ENCODE measurements around the gene CAPZA2. TPM values are rescaled to one million over a fixed set of nuclear protein-coding genes. Genes with fewer than 3 reads are reported as not detected.
A peak's percentile ranks its signal among the peaks of the same experiment; 100 is the strongest.

The CAPZA2 gene
- total and polyA plus RNA-seq, 11 donors, result 37.4 to 483 (median 324) TPM

DNA sequence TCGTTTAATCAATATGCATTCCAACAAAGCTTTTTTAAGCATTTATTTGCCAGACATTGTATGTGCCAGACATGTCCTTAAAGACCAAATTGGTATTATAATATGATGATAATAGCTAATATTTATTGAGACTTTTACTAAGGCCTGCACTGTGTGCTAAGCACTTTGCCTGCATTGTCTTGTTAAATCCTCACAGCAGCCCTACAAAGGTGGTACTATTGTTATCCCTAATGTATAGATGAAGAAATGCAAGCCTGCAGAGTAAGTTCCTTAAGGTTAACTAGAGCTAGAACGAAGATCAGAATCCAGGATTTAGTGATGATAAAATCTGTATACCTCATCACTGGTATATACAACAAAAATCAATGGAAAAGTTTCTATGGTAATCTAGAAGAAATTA lies 5.3 kb upstream of the CAPZA2 start:
- WGBS, 4 donors, result 79 to 89% (median 85%) methylated on average over 2 of the region's 2 CpGs
- Histone ChIP-seq H3K9me3 (no peaks in the 10 kb centered on the region), H3K36me3 (no peaks in the 10 kb centered on the region), H3K4me1 (peaks cover 0 to 7% (median 3%) of the 10 kb centered on the region in 12 donors), H3K4me3 (no peak overlapping the region), H3K27me3 (no peaks in the 10 kb centered on the region), H3K27ac (no peak overlapping the region)
- TF ChIP-seq POLR2A (IDR thresholded peaks at IDR 0.05), result no peak
- TF ChIP-seq, protein P1, sequence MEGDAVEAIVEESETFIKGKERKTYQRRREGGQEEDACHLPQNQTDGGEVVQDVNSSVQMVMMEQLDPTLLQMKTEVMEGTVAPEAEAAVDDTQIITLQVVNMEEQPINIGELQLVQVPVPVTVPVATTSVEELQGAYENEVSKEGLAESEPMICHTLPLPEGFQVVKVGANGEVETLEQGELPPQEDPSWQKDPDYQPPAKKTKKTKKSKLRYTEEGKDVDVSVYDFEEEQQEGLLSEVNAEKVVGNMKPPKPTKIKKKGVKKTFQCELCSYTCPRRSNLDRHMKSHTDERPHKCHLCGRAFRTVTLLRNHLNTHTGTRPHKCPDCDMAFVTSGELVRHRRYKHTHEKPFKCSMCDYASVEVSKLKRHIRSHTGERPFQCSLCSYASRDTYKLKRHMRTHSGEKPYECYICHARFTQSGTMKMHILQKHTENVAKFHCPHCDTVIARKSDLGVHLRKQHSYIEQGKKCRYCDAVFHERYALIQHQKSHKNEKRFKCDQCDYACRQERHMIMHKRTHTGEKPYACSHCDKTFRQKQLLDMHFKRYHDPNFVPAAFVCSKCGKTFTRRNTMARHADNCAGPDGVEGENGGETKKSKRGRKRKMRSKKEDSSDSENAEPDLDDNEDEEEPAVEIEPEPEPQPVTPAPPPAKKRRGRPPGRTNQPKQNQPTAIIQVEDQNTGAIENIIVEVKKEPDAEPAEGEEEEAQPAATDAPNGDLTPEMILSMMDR (IDR thresholded peaks at IDR 0.05), result no peak
- DNase-seq (no peak), ATAC-seq (no peak)
- intact Hi-C loops (cut with DNase I), result no loop called here

DNA sequence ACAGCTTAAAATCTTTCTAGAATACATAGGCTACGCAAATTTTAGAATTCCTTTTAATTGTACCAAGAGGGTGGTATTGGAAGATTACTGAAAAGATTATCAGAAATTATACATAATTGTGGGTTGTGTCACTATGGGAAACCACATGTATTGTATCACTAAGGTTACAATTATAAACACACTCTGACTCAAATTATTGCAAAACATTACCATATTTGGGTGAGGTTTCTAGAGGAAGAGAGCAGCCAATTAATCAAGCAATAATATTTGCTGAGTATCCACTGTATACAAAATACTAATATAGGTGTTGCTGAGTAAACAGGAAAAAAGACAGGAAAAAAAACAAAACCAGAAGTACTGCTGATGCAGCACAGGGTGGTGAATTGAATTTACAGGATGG lies 3.1 kb upstream of the CAPZA2 start:
- intact Hi-C loops (cut with DNase I), result no loop called here
- peaks cover 0 to 15% (median 8%) of the 10 kb centered on the region in 12 donors for H3K4me1 ChIP-seq
- no peaks in the 10 kb centered on the region for H3K27me3 ChIP-seq
- 87 to 94% (median 92%) methylated on average over 1 of the region's 1 CpG for WGBS, 4 donors
- ATAC-seq (no peak), DNase-seq (no peak)
- TF ChIP-seq, protein P1 (IDR thresholded peaks at IDR 0.05), result no peak
- no peak for TF ChIP-seq POLR2A (IDR thresholded peaks at IDR 0.05)
- no peaks in the 10 kb centered on the region for H3K36me3 ChIP-seq
- H3K9me3 ChIP-seq, result no peaks in the 10 kb centered on the region
- H3K27ac ChIP-seq, result no peak overlapping the region
- no peak overlapping the region for H3K4me3 ChIP-seq

DNA sequence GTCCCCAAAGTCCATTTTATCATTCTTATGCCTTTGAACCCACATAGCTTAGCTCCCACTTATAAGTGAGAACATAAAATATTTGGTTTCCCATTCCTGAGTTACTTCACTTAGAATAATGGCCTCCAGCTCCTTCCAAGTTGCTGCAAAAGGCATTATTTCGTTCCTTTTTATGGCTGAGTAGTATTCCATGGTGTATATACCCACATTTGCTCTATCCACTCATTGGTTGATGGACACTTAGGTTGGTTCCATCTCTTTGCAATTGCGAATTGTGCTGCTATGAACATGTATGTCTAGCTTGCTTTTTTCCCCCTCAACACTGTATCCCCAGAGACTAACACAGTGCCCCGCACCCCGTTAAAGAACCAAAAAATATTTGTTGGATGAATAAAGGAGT lies 670 bp upstream of the CAPZA2 start:
- peak overlapping the region in 7 of 12 donors; percentile 33 to 98 (median 94) for H3K4me3 ChIP-seq
- 74 to 79% (median 75%) methylated on average over 4 of the region's 4 CpGs for WGBS, 4 donors
- H3K27me3 ChIP-seq, result no peaks in the 10 kb centered on the region
- DNase-seq (no peak), ATAC-seq (no peak)
- H3K9me3 ChIP-seq, result no peaks in the 10 kb centered on the region
- TF ChIP-seq POLR2A (IDR thresholded peaks at IDR 0.05), result no peak
- TF ChIP-seq, protein P1 (IDR thresholded peaks at IDR 0.05), result no peak
- peak overlapping the region in 9 of 12 donors; percentile 14 to 100 (median 98) for H3K27ac ChIP-seq
- intact Hi-C loops (cut with DNase I), result loop anchor here in 1 of 10 donors (5.0 kb wide), 1 partner anchor 334 kb away; the partner anchor contains the start of gene CAV1
- H3K36me3 ChIP-seq, result no peaks in the 10 kb centered on the region
- H3K4me1 ChIP-seq, result peaks cover 0 to 39% (median 22%) of the 10 kb centered on the region in 12 donors

DNA sequence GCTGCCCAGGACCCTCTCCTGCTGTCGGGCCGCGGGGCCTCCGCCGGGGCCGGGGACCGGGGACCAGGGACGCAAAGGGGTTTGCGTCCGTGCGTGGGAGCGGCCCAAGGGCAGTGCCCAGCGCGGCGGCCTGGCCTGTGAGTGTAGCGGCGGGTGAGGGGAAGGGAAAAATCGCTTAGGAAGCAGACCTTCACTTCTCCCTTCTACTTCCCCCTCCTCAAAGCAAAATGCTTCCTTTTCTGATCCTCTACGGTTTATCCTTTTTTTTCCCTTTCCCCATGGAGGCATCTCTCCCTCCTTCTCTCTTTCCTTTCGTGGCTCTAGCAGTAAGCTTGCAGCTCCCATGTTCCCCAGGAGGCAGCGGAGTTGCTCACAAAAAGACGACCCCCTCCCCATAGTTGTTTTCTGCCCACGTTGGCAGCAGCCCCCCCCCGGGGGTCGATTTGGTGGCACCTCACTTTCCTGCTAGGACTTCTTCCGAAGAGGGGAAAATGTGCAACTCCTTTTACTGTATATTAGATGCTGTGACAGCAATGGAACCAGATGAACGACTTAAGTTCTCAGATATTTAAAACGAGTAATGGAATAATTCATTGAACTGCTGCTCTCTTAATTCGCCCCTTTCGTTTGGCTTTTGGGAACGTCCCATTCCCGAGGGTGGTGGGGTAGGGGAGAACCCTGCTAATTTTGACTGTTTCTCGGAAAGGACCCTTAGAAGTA lies 724 bp downstream of the CAPZA2 start:
- DNase-seq, result peak in 3 of 5 donors; percentile 22 to 30 (median 22)

More for the DNA sequence above, 724 bp downstream of the CAPZA2 start:
- WGBS, 4 donors, result 0 to 1% (median 0%) methylated on average over 32 to 33 of the region's 33 CpGs
- H3K27ac ChIP-seq, result peak overlapping the region; percentile 97 to 100 (median 99)
- peak overlapping the region; percentile 68 to 98 (median 92) for H3K4me3 ChIP-seq
- TF ChIP-seq POLR2A (IDR thresholded peaks at IDR 0.05), result no peak
- TF ChIP-seq, protein P1 (IDR thresholded peaks at IDR 0.05), result peak in 1 of 12 donors; percentile 3
- no peaks in the 10 kb centered on the region for H3K36me3 ChIP-seq
- no peaks in the 10 kb centered on the region for H3K9me3 ChIP-seq
- no peaks in the 10 kb centered on the region for H3K27me3 ChIP-seq
- peaks cover 0 to 51% (median 35%) of the 10 kb centered on the region in 12 donors for H3K4me1 ChIP-seq
- intact Hi-C loops (cut with DNase I), result loop anchor here in 1 of 10 donors (5.0 kb wide), 1 partner anchor 336 kb away; the partner anchor contains the start of gene CAV1
- ATAC-seq, result peak; percentile 1 to 7 (median 2)

Data from heart left ventricle (tissue), 16 donors.